Brain pericyte (primary cell): ENCODE results near the gene VARS1.
A peak's percentile ranks its signal among the peaks of the same experiment; 100 is the strongest.
"Not testable (repeated sequence)": the region's sequence is repeated elsewhere in the genome, so short reads cannot be mapped to it uniquely, and the experiment has no call there.

ENCODE experiments used
- DNase-seq: peaks from one replicate; pipeline ENCODE4 v3.0.0-alpha.2; 2012; ENCODE audit warnings: low read depth, low spot score

VARS1 gene

GRCh38 chr6:31795616-31796298 is at the start of gene VARS1:
TSS of gene VARS1 (minus strand) at chr6:31795752. CDS start at chr6:31795217, 535 bp downstream.
- DNase-seq, result peak; percentile 65

- no peak for DNase-seq
Measured at GRCh38 chr6:31844507-31844906, 49.0 kb upstream of the VARS1 start.

- no peak for DNase-seq
Measured at GRCh38 chr6:31842053-31842452, 46.5 kb upstream of the VARS1 start.

- not testable (repeated sequence) for DNase-seq
Measured at GRCh38 chr6:31839779-31840126, 44.2 kb upstream of the VARS1 start.

GRCh38 chr6:31838968-31839367 is 43.4 kb upstream of the VARS1 start:
- DNase-seq, result no peak

GRCh38 chr6:31838114-31838553 is 42.6 kb upstream of the VARS1 start:
- not testable (repeated sequence) for DNase-seq

GRCh38 chr6:31837369-31838113 is 42.0 kb upstream of the VARS1 start:
- DNase-seq, result no peak

GRCh38 chr6:31836474-31837368 is 41.2 kb upstream of the VARS1 start:
- no peak for DNase-seq

GRCh38 chr6:31836047-31836473 is 40.5 kb upstream of the VARS1 start:
- DNase-seq, result no peak

GRCh38 chr6:31834367-31835250 is 39.1 kb upstream of the VARS1 start:
- no peak for DNase-seq

- DNase-seq, result no peak
Measured at GRCh38 chr6:31831350-31832215, 36.0 kb upstream of the VARS1 start.

- DNase-seq, result no peak
Measured at GRCh38 chr6:31830886-31831335, 35.4 kb upstream of the VARS1 start.

GRCh38 chr6:31829633-31830283 is 34.2 kb upstream of the VARS1 start:
- no peak for DNase-seq

GRCh38 chr6:31827286-31828079 is 31.9 kb upstream of the VARS1 start, which contains the start of gene HSPA1B:
TSS of gene HSPA1B (plus strand) at chr6:31827738. CDS start at chr6:31827951, 213 bp downstream.
- DNase-seq, result peak; percentile 100

GRCh38 chr6:31826793-31827285 is 31.3 kb upstream of the VARS1 start:
- no peak for DNase-seq

- DNase-seq, result no peak
Measured at GRCh38 chr6:31825553-31825952, 30.0 kb upstream of the VARS1 start.

- not testable (repeated sequence) for DNase-seq
Measured at GRCh38 chr6:31823592-31824196, 28.1 kb upstream of the VARS1 start.
